ENCODE results near the gene CLC. TPM values are rescaled to one million over a fixed set of nuclear protein-coding genes. Genes with fewer than 3 reads are reported as not detected.

Gene CLC
- total RNA-seq, 1 experiment from 2014 or later = not detected

Other genes with a start within 250 kb of the CLC start
- gene DLL3, start 239.1 kb downstream of the CLC start, total RNA-seq (2014; rRNA removed; shearing (Covaris generic)) = 0.72 and 1.5 TPM in 2 replicates
- not detected in 2 replicates for gene SELENOV, start 222.9 kb downstream of the CLC start, total RNA-seq (2014; rRNA removed; shearing (Covaris generic))
- gene EID2B, start 205.2 kb downstream of the CLC start, total RNA-seq (2014; rRNA removed; shearing (Covaris generic)) = 5.3 and 8.8 TPM in 2 replicates
- gene EID2, start 197.9 kb downstream of the CLC start, total RNA-seq (2014; rRNA removed; shearing (Covaris generic)) = 17.1 and 19.0 TPM in 2 replicates
- gene LGALS13, start 135.5 kb downstream of the CLC start, total RNA-seq (2014; rRNA removed; shearing (Covaris generic)) = not detected in 2 replicates
- not detected in 2 replicates for gene LGALS16, start 82.1 kb downstream of the CLC start, total RNA-seq (2014; rRNA removed; shearing (Covaris generic))
- gene LGALS14, start 33.5 kb downstream of the CLC start, total RNA-seq (2014; rRNA removed; shearing (Covaris generic)) = not detected in 2 replicates
- not detected in 2 replicates for gene LEUTX, start 40.8 kb upstream of the CLC start, total RNA-seq (2014; rRNA removed; shearing (Covaris generic))
- gene DYRK1B, start 96.1 kb upstream of the CLC start, total RNA-seq (2014; rRNA removed; shearing (Covaris generic)) = 0.24 and 0.29 TPM in 2 replicates
- gene FBL, start 108.3 kb upstream of the CLC start, total RNA-seq (2014; rRNA removed; shearing (Covaris generic)) = 148 and 165 TPM in 2 replicates
- under 0.01 TPM in 1 of 2 replicates, not detected in the other for gene FCGBP, start 196.6 kb upstream of the CLC start, total RNA-seq (2014; rRNA removed; shearing (Covaris generic))
- gene PSMC4, start 233.1 kb upstream of the CLC start, total RNA-seq (2014; rRNA removed; shearing (Covaris generic)) = 234 and 258 TPM in 2 replicates

Measured in RPMI7951 (cell line).